IMR-90 (cell line): Measurements from ENCODE around the gene ALDH1A1. TPM values are rescaled to one million over a fixed set of nuclear protein-coding genes. Genes with fewer than 3 reads are reported as not detected.

ENCODE experiments used
- ATAC-seq: fragments of 200-7000 bp; cut with Tn5 transposase; 2 replicates; pipeline ENCODE4 v1.9.1; 2020; ENCODE audit warnings: low read depth, mild to moderate bottlenecking, moderate library complexity
- BruUV-seq: library from RNA; stranded (reverse); fragments of 400-500 nt; replicated peaks from 2 replicates; lab custom pipeline; 2021; lab: Mats Ljungman, UMichigan
- CTCF ChIA-PET: fragments of 300-600 bp; formaldehyde crosslinking; extraction: SDS; loops from one replicate; lab custom pipeline; 2021; ENCODE audit warnings: antibody characterized with exemption; lab: Yijun Ruan, JAX
- POLR2A ChIA-PET: fragments of 300-600 bp; sonication (Branson Sonifier 250); formaldehyde crosslinking; loops from one replicate; lab custom pipeline; 2022; ENCODE audit warnings: antibody characterized with exemption; ENCODE audit not compliant: unreplicated experiment; lab: Charles Lee
- DNase-seq: peaks from one replicate; pipeline ENCODE4 v3.0.0; 2013
- H2AFZ ChIP-seq: replicated peaks from 2 replicates; pipeline ENCODE3; 2013; ENCODE audit warnings: low read length, mild to moderate bottlenecking; ENCODE audit not compliant: poor library complexity
- H2AK5ac ChIP-seq: 2 replicates; pipeline ENCODE4 v1.6.1; 2013; ENCODE audit warnings: low read depth, low read length, inconsistent platforms
- H2AK9ac ChIP-seq: replicated peaks from 2 replicates; pipeline ENCODE3; 2013; ENCODE audit warnings: mild to moderate bottlenecking, low read depth, low read length, moderate library complexity; ENCODE audit not compliant: poor library complexity
- H2BK120ac ChIP-seq: 2 replicates; pipeline ENCODE4 v1.6.1; 2013; ENCODE audit warnings: low read depth, low read length, inconsistent platforms
- H2BK15ac ChIP-seq: 3 replicates; pipeline ENCODE4 v1.6.1; 2013; ENCODE audit warnings: low read depth, low read length, inconsistent platforms
- H2BK20ac ChIP-seq: 2 replicates; pipeline ENCODE4 v1.6.1; 2013; ENCODE audit warnings: low read depth, mild to moderate bottlenecking, inconsistent platforms, low read length, moderate library complexity
- H2BK5ac ChIP-seq: 2 replicates; pipeline ENCODE4 v1.6.1; 2013; ENCODE audit warnings: mild to moderate bottlenecking, low read depth, low read length, inconsistent platforms; ENCODE audit not compliant: poor library complexity, severe bottlenecking
- H3K14ac ChIP-seq: replicated peaks from 2 replicates; pipeline ENCODE4 v1.6.1; 2013; ENCODE audit warnings: low read depth, low read length, inconsistent platforms
- H3K18ac ChIP-seq: 2 replicates; pipeline ENCODE4 v1.6.1; 2013; ENCODE audit warnings: low read depth, low read length, control low read depth
- H3K23ac ChIP-seq: 2 replicates; pipeline ENCODE4 v1.6.1; 2013; ENCODE audit warnings: low read depth, low read length, inconsistent platforms
- H3K27ac ChIP-seq: 2 replicates; pipeline ENCODE4 v1.5.1; 2013; ENCODE audit warnings: mild to moderate bottlenecking, control low read depth, low read length; ENCODE audit not compliant: insufficient read depth
- H3K27me3 ChIP-seq: 2 replicates; pipeline ENCODE4 v1.6.1; 2013; ENCODE audit warnings: low read length; ENCODE audit not compliant: control insufficient read depth, insufficient read depth
- H3K36me3 ChIP-seq: 2 replicates; pipeline ENCODE4 v1.6.1; 2013; ENCODE audit warnings: low read length, mixed read lengths; ENCODE audit not compliant: control insufficient read depth, insufficient read depth
- H3K4ac ChIP-seq: 2 replicates; pipeline ENCODE4 v1.6.1; 2013; ENCODE audit warnings: low read depth, low read length, inconsistent platforms
- H3K4me1 ChIP-seq: 2 replicates; pipeline ENCODE4 v1.6.1; 2013; ENCODE audit warnings: low read length, mixed read lengths; ENCODE audit not compliant: control insufficient read depth, insufficient read depth
- H3K4me2 ChIP-seq: 2 replicates; pipeline ENCODE4 v1.6.1; 2013; ENCODE audit warnings: low read depth, mild to moderate bottlenecking, control low read depth, low read length, moderate library complexity
- H3K4me3 ChIP-seq: 2 replicates; pipeline ENCODE4 v1.5.1; 2013; ENCODE audit warnings: low read depth, mild to moderate bottlenecking, control low read depth, low read length, moderate library complexity; ENCODE audit not compliant: insufficient read depth
- H3K56ac ChIP-seq: 2 replicates; pipeline ENCODE4 v1.6.1; 2013; ENCODE audit warnings: low read length, inconsistent platforms; ENCODE audit not compliant: insufficient read depth; ENCODE audit errors: extremely low read depth
- H3K79me1 ChIP-seq, 2 experiments: 2 replicates each; pipeline ENCODE4 v1.6.1; 2013; ENCODE audit warnings: low read length in 2 of 2, inconsistent platforms in 1 of 2, low read depth in 1 of 2
- H3K9ac ChIP-seq: 2 replicates; pipeline ENCODE4 v1.6.1; 2013; ENCODE audit warnings: low read depth, low read length, control low read depth
- H3K9me1 ChIP-seq: 2 replicates; pipeline ENCODE4 v1.6.1; 2013; ENCODE audit warnings: low read length, inconsistent platforms; ENCODE audit not compliant: insufficient read depth
- H3K9me3 ChIP-seq: 2 replicates; pipeline ENCODE4 v1.6.1; 2013; ENCODE audit warnings: low read length; ENCODE audit not compliant: control insufficient read depth, insufficient read depth
- H4K20me1 ChIP-seq: 2 replicates; pipeline ENCODE4 v1.6.1; 2013; ENCODE audit warnings: low read length, inconsistent platforms; ENCODE audit not compliant: insufficient read depth
- H4K5ac ChIP-seq: 2 replicates; pipeline ENCODE4 v1.6.1; 2013; ENCODE audit warnings: mild to moderate bottlenecking, low read depth, low read length, control low read depth
- H4K8ac ChIP-seq, 2 experiments: 2 replicates each; pipeline ENCODE4 v1.6.1; 2013; ENCODE audit warnings: low read depth in 2 of 2, low read length in 2 of 2, control low read depth in 1 of 2, inconsistent platforms in 1 of 2
- H4K91ac ChIP-seq: 2 replicates; pipeline ENCODE4 v1.6.1; 2013; ENCODE audit warnings: low read depth, low read length, inconsistent platforms; ENCODE audit not compliant: insufficient read depth
- BHLHE40 ChIP-seq: fragments of 150-350 bp; IDR thresholded peaks from 2 replicates; pipeline ENCODE4 v1.6.1; 2016; ENCODE audit warnings: mild to moderate bottlenecking, low read depth, low read length
- CEBPB ChIP-seq: IDR thresholded peaks from 2 replicates; pipeline ENCODE4 v1.6.1; 2012; ENCODE audit warnings: low read depth, low read length, improper control_type of control experiment
- CHD1 ChIP-seq: IDR thresholded peaks from 2 replicates; pipeline ENCODE4 v1.6.1; 2012; ENCODE audit warnings: low read depth, low read length, improper control_type of control experiment
- CTCF ChIP-seq: conservative IDR thresholded peaks from 2 replicates; pipeline ENCODE4 v1.5.1; 2012; ENCODE audit warnings: mild to moderate bottlenecking, low read depth, low read length, improper control_type of control experiment
- FOS ChIP-seq: fragments of 150-350 bp; IDR thresholded peaks from 2 replicates; pipeline ENCODE4 v1.6.1; 2016; ENCODE audit warnings: low read depth, low read length
- MAFK ChIP-seq: IDR thresholded peaks from 2 replicates; pipeline ENCODE4 v1.6.1; 2012; ENCODE audit warnings: low read depth, low read length, improper control_type of control experiment
- MAZ ChIP-seq: IDR thresholded peaks from 2 replicates; pipeline ENCODE4 v1.6.1; 2012; ENCODE audit warnings: low read depth, mild to moderate bottlenecking, low read length, improper control_type of control experiment, moderate library complexity, borderline replicate concordance
- MXI1 ChIP-seq: IDR thresholded peaks from 2 replicates; pipeline ENCODE4 v1.6.1; 2012; ENCODE audit warnings: low read depth, mild to moderate bottlenecking, low read length, moderate library complexity, borderline replicate concordance
- NFE2L2 ChIP-seq: fragments of 150-350 bp; IDR thresholded peaks from 2 replicates; pipeline ENCODE4 v1.6.1; 2016; ENCODE audit warnings: low read depth, mild to moderate bottlenecking, low read length
- SMC3 ChIP-seq: fragments of 150-350 bp; IDR thresholded peaks from 2 replicates; pipeline ENCODE4 v1.6.1; 2016; ENCODE audit warnings: low read depth, mild to moderate bottlenecking, antibody characterized with exemption, low read length, moderate library complexity
- USF2 ChIP-seq: fragments of 150-350 bp; IDR thresholded peaks from 2 replicates; pipeline ENCODE4 v1.6.1; 2017; ENCODE audit warnings: mild to moderate bottlenecking, antibody characterized with exemption, low read length, low read depth
- WGBS, 2 experiments: methylation state at CpG; one replicate each; pipeline versions ENCODE4 v1.1.5 to v1.1.7; 2013; ENCODE audit warnings: missing lambda C conversion rate in 2 of 2; ENCODE audit not compliant: insufficient read length in 1 of 2; ENCODE audit errors: extremely low coverage in 2 of 2; 5-methylcytosine and 5-hydroxymethylcytosine counted together
- dilution Hi-C: fragments of 300-500 bp; cut with HindIII; formaldehyde crosslinking; loops from one replicate; pipeline ENCODE4 v1.14.3; 2018; ENCODE audit warnings: low sequenced_read_pairs; ENCODE audit not compliant: unreplicated experiment
- in situ Hi-C: fragments of 300-500 bp; cut with MboI; formaldehyde crosslinking; loops from 3 replicates; pipeline ENCODE4 v1.14.3; 2019; ENCODE audit warnings: low sequenced_read_pairs, inconsistent platforms, mixed read lengths
- intact Hi-C: fragments of 100-400 bp; cut with micrococcal nuclease; formaldehyde crosslinking; loops from 2 replicates; pipeline ENCODE4 v1.10.0; 2022
- polyA plus RNA-seq, 3 experiments: library from polyadenylated mRNA; depleted of rRNA; stranded (reverse); fragments of >200 nt; gene quantifications; 2 replicates each; pipeline ENCODE4 v1.2.3, GENCODE V29; 2012; ENCODE audit warnings: low replicate concordance in 1 of 3
- total RNA-seq: library from RNA; depleted of rRNA; stranded (reverse); fragments of >200 nt; gene quantifications from 2 replicates; pipeline ENCODE4 v1.2.3, GENCODE V29; 2012

The ALDH1A1 gene
- total and polyA plus RNA-seq, 2 of the 4 experiments (the other 2 are of a cell fraction), result not detected

DNA sequence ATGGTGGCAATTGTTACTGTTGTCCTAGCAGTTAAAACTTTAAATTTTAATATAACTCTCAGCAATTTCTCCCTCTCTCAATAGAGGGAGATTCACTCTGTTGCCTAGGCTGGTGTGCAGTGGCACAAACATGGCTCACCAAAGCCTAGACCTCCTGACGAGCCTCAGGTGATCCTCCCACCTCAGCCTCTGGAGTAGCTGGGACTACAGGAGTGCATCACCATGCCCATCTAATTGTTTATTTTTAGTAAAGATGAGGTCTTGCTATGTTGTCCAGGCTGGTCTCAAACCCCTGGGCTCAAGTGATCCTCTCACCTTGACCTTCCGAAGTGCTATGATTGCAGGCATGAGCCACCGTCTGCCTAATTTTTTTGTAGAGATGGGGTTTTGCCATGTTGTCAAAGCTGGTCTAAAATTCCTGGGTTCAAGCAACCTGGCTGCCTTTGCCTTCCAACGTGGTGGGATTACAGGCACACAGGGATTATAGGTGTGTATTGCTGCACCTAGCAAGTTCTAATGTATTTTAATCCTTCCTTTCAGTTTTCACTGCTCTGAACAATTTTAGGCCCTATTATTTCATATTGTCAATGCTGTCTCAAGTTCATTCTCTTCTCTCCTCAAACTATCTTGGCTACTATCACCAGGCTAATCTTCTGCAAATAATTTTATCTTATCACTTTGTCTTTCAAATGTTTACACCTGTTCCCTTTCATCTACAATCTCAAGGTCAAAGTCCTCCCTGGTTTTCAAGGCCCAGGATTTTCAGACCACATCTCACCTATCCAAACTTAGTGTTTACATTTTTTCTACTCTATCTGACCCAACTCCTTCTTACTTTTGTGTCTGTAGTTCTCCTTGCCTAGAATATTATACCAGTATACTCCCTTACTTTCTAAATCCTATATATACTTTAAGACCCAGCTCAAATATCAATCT is 18.9 kb downstream of the ALDH1A1 start:
- no peak overlapping the region for H3K56ac ChIP-seq
- no peak overlapping the region for H2AK5ac ChIP-seq
- ATAC-seq (no peak), DNase-seq (no peak)
- intact Hi-C loops, result no loop called here
- no peaks in the 10 kb centered on the region for H3K9me3 ChIP-seq
- H3K27me3 ChIP-seq, result no peaks in the 10 kb centered on the region; the same call in 1 of the 2 replicates
- no peak overlapping the region for H4K91ac ChIP-seq
- ChIA-PET CTCF (no interaction called here), POLR2A (no interaction called here)
- no peak overlapping the region for H2BK20ac ChIP-seq
- H3K18ac ChIP-seq, result no peak overlapping the region
- no peak overlapping the region for H3K4me2 ChIP-seq
- dilution Hi-C loops, result no loop called here
- no peak overlapping the region for H3K4me3 ChIP-seq
- H3K9me1 ChIP-seq, result no peaks in the 10 kb centered on the region
- H3K36me3 ChIP-seq, result no peaks in the 10 kb centered on the region
- no TSS peak for BruUV-seq
- H2BK120ac ChIP-seq, result no peak overlapping the region
- H4K5ac ChIP-seq, result no peak overlapping the region
- H3K79me1 ChIP-seq, result no peaks in the 10 kb centered on the region
- no peak overlapping the region for H3K4ac ChIP-seq
- H2BK15ac ChIP-seq, result no peak overlapping the region
- no peak overlapping the region for H3K9ac ChIP-seq
- H4K8ac ChIP-seq, result no peak overlapping the region
- H3K4me1 ChIP-seq, result no peaks in the 10 kb centered on the region
- no peak overlapping the region for H2AK9ac ChIP-seq
- H4K20me1 ChIP-seq, result no peaks in the 10 kb centered on the region
- no peak overlapping the region for H3K14ac ChIP-seq
- no peak overlapping the region for H3K27ac ChIP-seq
- no peak overlapping the region for H2BK5ac ChIP-seq
- TF ChIP-seq FOS (no peak), USF2 (no peak), MXI1 (no peak), SMC3 (no peak), BHLHE40 (no peak), NFE2L2 (no peak), CTCF (no peak), MAFK (no peak), CEBPB (no peak), CHD1 (no peak), MAZ (no peak)
- no peak overlapping the region for H3K23ac ChIP-seq
- in situ Hi-C loops, result no loop called here
- H2AFZ ChIP-seq, result no peak overlapping the region
- 100% methylated on average over 1 of the region's 4 CpGs; no CpG with 5 or more reads in 1 of the 2 experiments for WGBS, 2 experiments
